Measurements from ENCODE around the gene PITPNC1.
"Not testable (repeated sequence)": the region's sequence is repeated elsewhere in the genome, so short reads cannot be mapped to it uniquely, and the experiment has no call there.

Gene PITPNC1

GRCh38 chr17:67376737-67377487, at the start of gene PITPNC1:
TSS of gene PITPNC1 (plus strand) at chr17:67377281.
- TF ChIP-seq CTCF (IDR thresholded peaks at IDR 0.05), result peak; percentile 12
- Histone ChIP-seq H3K79me2 (no peaks in the 10 kb centered on the region), H3K4me3 (ENCODE audit: low read depth, low read length) (peak within 1 kb of the TSS; percentile 78), H3K27me3 (ENCODE audit: control insufficient read depth, insufficient read depth, low read length) (no peaks in the 10 kb centered on the region), H3K9ac (no peak within 1 kb of the TSS), H3K27ac (peak within 1 kb of the TSS; percentile 68), H3K4me1 (peaks cover 7% of the 10 kb centered on the region), H2AFZ (peak within 1 kb of the TSS; percentile 92), H3K9me3 (ENCODE audit: control insufficient read depth, low read length) (no peaks in the 10 kb centered on the region), H3K4me2 (ENCODE audit: low read length) (peak within 1 kb of the TSS; percentile 96), H3K36me3 (ENCODE audit: control insufficient read depth, insufficient read depth, low read length) (no peaks in the 10 kb centered on the region)

- no peak overlapping the region for H3K4me3 ChIP-seq (ENCODE audit: low read depth, low read length)
- no peaks in the 10 kb centered on the region for H3K36me3 ChIP-seq (ENCODE audit: control insufficient read depth, insufficient read depth, low read length)
- H3K9me3 ChIP-seq (ENCODE audit: control insufficient read depth, low read length), result no peaks in the 10 kb centered on the region
- no peak for TF ChIP-seq CTCF (IDR thresholded peaks at IDR 0.05)
- no peak overlapping the region for H2AFZ ChIP-seq
- H3K27me3 ChIP-seq (ENCODE audit: control insufficient read depth, insufficient read depth, low read length), result no peaks in the 10 kb centered on the region
- H3K4me1 ChIP-seq, result no peaks in the 10 kb centered on the region
- no peak overlapping the region for H3K9ac ChIP-seq
- H3K79me2 ChIP-seq, result no peaks in the 10 kb centered on the region
- no peak overlapping the region for H3K27ac ChIP-seq
- H3K4me2 ChIP-seq (ENCODE audit: low read length), result no peak overlapping the region
Measured at GRCh38 chr17:67328026-67328425, 49.1 kb upstream of the PITPNC1 start.

- H3K9ac ChIP-seq; H3K4me2 ChIP-seq (ENCODE audit: low read length); H3K4me3 ChIP-seq (ENCODE audit: low read depth, low read length); H3K36me3 ChIP-seq (ENCODE audit: control insufficient read depth, insufficient read depth, low read length); H3K27ac ChIP-seq; H3K9me3 ChIP-seq (ENCODE audit: control insufficient read depth, low read length); H3K27me3 ChIP-seq (ENCODE audit: control insufficient read depth, insufficient read depth, low read length); H3K79me2 ChIP-seq; H3K4me1 ChIP-seq; H2AFZ ChIP-seq: not testable (repeated sequence)
Measured at GRCh38 chr17:67331381-67332161, 45.5 kb upstream of the PITPNC1 start.

- H3K27me3 ChIP-seq (ENCODE audit: control insufficient read depth, insufficient read depth, low read length); H3K4me1 ChIP-seq; H2AFZ ChIP-seq; H3K4me3 ChIP-seq (ENCODE audit: low read depth, low read length); H3K4me2 ChIP-seq (ENCODE audit: low read length); H3K9me3 ChIP-seq (ENCODE audit: control insufficient read depth, low read length); H3K27ac ChIP-seq; H3K36me3 ChIP-seq (ENCODE audit: control insufficient read depth, insufficient read depth, low read length); H3K79me2 ChIP-seq; H3K9ac ChIP-seq: not testable (repeated sequence)
Measured at GRCh38 chr17:67332162-67332508, 44.9 kb upstream of the PITPNC1 start.

- Histone ChIP-seq H3K4me1 (no peaks in the 10 kb centered on the region), H3K4me2 (ENCODE audit: low read length) (no peak overlapping the region), H3K9me3 (ENCODE audit: control insufficient read depth, low read length) (no peaks in the 10 kb centered on the region), H3K4me3 (ENCODE audit: low read depth, low read length) (no peak overlapping the region), H3K27me3 (ENCODE audit: control insufficient read depth, insufficient read depth, low read length) (no peaks in the 10 kb centered on the region), H2AFZ (no peak overlapping the region), H3K36me3 (ENCODE audit: control insufficient read depth, insufficient read depth, low read length) (no peaks in the 10 kb centered on the region), H3K79me2 (no peaks in the 10 kb centered on the region), H3K9ac (no peak overlapping the region), H3K27ac (no peak overlapping the region)
- no peak for TF ChIP-seq CTCF (IDR thresholded peaks at IDR 0.05)
Measured at GRCh38 chr17:67335245-67335835, 41.7 kb upstream of the PITPNC1 start.
